ENCODE measurements around the gene NUTM2F.
"Not testable (repeated sequence)": the region's sequence is repeated elsewhere in the genome, so short reads cannot be mapped to it uniquely, and the experiment has no call there.

- TF ChIP-seq, protein P1, sequence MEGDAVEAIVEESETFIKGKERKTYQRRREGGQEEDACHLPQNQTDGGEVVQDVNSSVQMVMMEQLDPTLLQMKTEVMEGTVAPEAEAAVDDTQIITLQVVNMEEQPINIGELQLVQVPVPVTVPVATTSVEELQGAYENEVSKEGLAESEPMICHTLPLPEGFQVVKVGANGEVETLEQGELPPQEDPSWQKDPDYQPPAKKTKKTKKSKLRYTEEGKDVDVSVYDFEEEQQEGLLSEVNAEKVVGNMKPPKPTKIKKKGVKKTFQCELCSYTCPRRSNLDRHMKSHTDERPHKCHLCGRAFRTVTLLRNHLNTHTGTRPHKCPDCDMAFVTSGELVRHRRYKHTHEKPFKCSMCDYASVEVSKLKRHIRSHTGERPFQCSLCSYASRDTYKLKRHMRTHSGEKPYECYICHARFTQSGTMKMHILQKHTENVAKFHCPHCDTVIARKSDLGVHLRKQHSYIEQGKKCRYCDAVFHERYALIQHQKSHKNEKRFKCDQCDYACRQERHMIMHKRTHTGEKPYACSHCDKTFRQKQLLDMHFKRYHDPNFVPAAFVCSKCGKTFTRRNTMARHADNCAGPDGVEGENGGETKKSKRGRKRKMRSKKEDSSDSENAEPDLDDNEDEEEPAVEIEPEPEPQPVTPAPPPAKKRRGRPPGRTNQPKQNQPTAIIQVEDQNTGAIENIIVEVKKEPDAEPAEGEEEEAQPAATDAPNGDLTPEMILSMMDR (IDR thresholded peaks at IDR 0.05) = not testable (repeated sequence)
- TF ChIP-seq POLR2AphosphoS5, POLR2A (IDR thresholded peaks at IDR 0.05): not testable (repeated sequence)
Measured at GRCh38 chr9:94357158-94357557, 28.7 kb upstream of the NUTM2F start.
